SK-N-SH (cell line): Measurements from ENCODE around the gene TRPM1.

Experiments
- CHD2 ChIP-seq: fragments of 150-350 bp; IDR thresholded peaks from 2 replicates; pipeline ENCODE4 v1.6.1; 2018; ENCODE audit warnings: low read length; ENCODE audit not compliant: partially characterized antibody
- CTCF ChIP-seq: fragments of 200-600 bp; sonication (generic); IDR thresholded peaks from 2 replicates; pipeline ENCODE4 v1.6.1; 2017; ENCODE audit warnings: antibody characterized with exemption, mild to moderate bottlenecking, moderate library complexity
- ELF1 ChIP-seq: IDR thresholded peaks from 2 replicates; pipeline ENCODE4 v1.4.0; 2012
- EP300 ChIP-seq, 2 experiments: IDR thresholded peaks; 2 replicates each; pipeline versions ENCODE4 v1.4.0 to v1.6.1; 2012; ENCODE audit warnings: borderline replicate concordance in 1 of 2, low read depth in 1 of 2, low read length in 1 of 2
- FOXM1 ChIP-seq: IDR thresholded peaks from 2 replicates; pipeline ENCODE4 v1.4.0; 2012; ENCODE audit warnings: low read depth, mild to moderate bottlenecking
- GABPA ChIP-seq: IDR thresholded peaks from 2 replicates; pipeline ENCODE4 v1.4.0; 2012; ENCODE audit warnings: low read depth, mild to moderate bottlenecking
- JUND ChIP-seq: IDR thresholded peaks from 2 replicates; pipeline ENCODE4 v1.4.0; 2012
- MXI1 ChIP-seq: IDR thresholded peaks from 2 replicates; pipeline ENCODE4 v1.6.1; 2012; ENCODE audit warnings: mild to moderate bottlenecking, low read depth, low read length, improper control_type of control experiment
- POLR2AphosphoS5 ChIP-seq: IDR thresholded peaks from 2 replicates; pipeline ENCODE4 v1.6.1; 2012; ENCODE audit warnings: low read depth, low read length
- RAD21 ChIP-seq: IDR thresholded peaks from 2 replicates; pipeline ENCODE4 v1.6.1; 2012; ENCODE audit warnings: mild to moderate bottlenecking, low read length
- RXRA ChIP-seq: IDR thresholded peaks from 2 replicates; pipeline ENCODE4 v1.4.0; 2012; ENCODE audit warnings: low read depth, mild to moderate bottlenecking, borderline replicate concordance
- SMC3 ChIP-seq: IDR thresholded peaks from 2 replicates; pipeline ENCODE4 v1.6.1; 2012; ENCODE audit warnings: low read depth, low read length, improper control_type of control experiment

GRCh38 chr15:30985081-30985531 is 116.4 kb downstream of the TRPM1 start:
- no peak for TF ChIP-seq CTCF
- no peak for TF ChIP-seq MXI1
- no peak for TF ChIP-seq CHD2
- no peak for TF ChIP-seq EP300 (IDR thresholded peaks at IDR 0.05; ENCODE audit: borderline replicate concordance in 1 of 2, low read depth in 1 of 2, low read length in 1 of 2)
- TF ChIP-seq RAD21, result no peak
- no peak for TF ChIP-seq JUND
- TF ChIP-seq ELF1, result no peak
- no peak for TF ChIP-seq FOXM1
- no peak for TF ChIP-seq GABPA
- no peak for TF ChIP-seq SMC3
- TF ChIP-seq POLR2AphosphoS5, result no peak
- TF ChIP-seq RXRA, result no peak
